HG03095 (cell line): ENCODE results near the gene WWTR1.

Experiments
- ATAC-seq: cut with Tn5 transposase; IDR thresholded peaks from one replicate; pipeline ENCODE4 v1.9.1; 2021; ENCODE audit warnings: moderate library complexity; ENCODE audit not compliant: unreplicated experiment

Gene WWTR1

GRCh38 chr3:149502438-149502837 is 155.4 kb downstream of the WWTR1 start:
- ATAC-seq, result no peak

- no peak for ATAC-seq
Observed at GRCh38 chr3:149501524-149501923, 156.3 kb downstream of the WWTR1 start.

GRCh38 chr3:149497966-149498670 is 159.7 kb downstream of the WWTR1 start:
- no peak for ATAC-seq

- ATAC-seq, result no peak
Observed at GRCh38 chr3:149496891-149497290, 160.9 kb downstream of the WWTR1 start.

GRCh38 chr3:149495581-149496125 is 162.2 kb downstream of the WWTR1 start:
- ATAC-seq, result no peak

- ATAC-seq, result no peak
Observed at GRCh38 chr3:149494759-149495580, 162.9 kb downstream of the WWTR1 start.

GRCh38 chr3:149494022-149494758 is 163.6 kb downstream of the WWTR1 start:
- no peak for ATAC-seq

- ATAC-seq, result no peak
Observed at GRCh38 chr3:149493315-149494021, 164.4 kb downstream of the WWTR1 start.

GRCh38 chr3:149490260-149490971 is 167.4 kb downstream of the WWTR1 start:
- ATAC-seq, result no peak

GRCh38 chr3:149489060-149489690 is 168.7 kb downstream of the WWTR1 start:
- no peak for ATAC-seq

GRCh38 chr3:149487598-149488197 is 170.1 kb downstream of the WWTR1 start:
- ATAC-seq, result peak; percentile 72

GRCh38 chr3:149486726-149487125 is 171.1 kb downstream of the WWTR1 start:
- ATAC-seq, result no peak

- no peak for ATAC-seq
Observed at GRCh38 chr3:149481491-149481890, 176.3 kb downstream of the WWTR1 start.

- no peak for ATAC-seq
Observed at GRCh38 chr3:149481056-149481455, 176.8 kb downstream of the WWTR1 start.

GRCh38 chr3:149480326-149481017 is 177.4 kb downstream of the WWTR1 start:
- peak; percentile 97 for ATAC-seq

GRCh38 chr3:149479621-149480325 is 178.1 kb downstream of the WWTR1 start:
- no peak for ATAC-seq

GRCh38 chr3:149476225-149476624 is 181.6 kb downstream of the WWTR1 start:
- ATAC-seq, result no peak
